HG03045 (cell line): ENCODE measurements around the gene GNPAT.

ENCODE experiments used
- ATAC-seq: cut with Tn5 transposase; IDR thresholded peaks from one replicate; pipeline ENCODE4 v1.9.1; 2021; ENCODE audit warnings: mild to moderate bottlenecking, moderate library complexity; ENCODE audit not compliant: unreplicated experiment

The GNPAT gene

GRCh38 chr1:231313661-231314060 lies 72.6 kb downstream of the GNPAT start:
- ATAC-seq = no peak

GRCh38 chr1:231315887-231316286 lies 74.9 kb downstream of the GNPAT start:
- no peak for ATAC-seq

DNA sequence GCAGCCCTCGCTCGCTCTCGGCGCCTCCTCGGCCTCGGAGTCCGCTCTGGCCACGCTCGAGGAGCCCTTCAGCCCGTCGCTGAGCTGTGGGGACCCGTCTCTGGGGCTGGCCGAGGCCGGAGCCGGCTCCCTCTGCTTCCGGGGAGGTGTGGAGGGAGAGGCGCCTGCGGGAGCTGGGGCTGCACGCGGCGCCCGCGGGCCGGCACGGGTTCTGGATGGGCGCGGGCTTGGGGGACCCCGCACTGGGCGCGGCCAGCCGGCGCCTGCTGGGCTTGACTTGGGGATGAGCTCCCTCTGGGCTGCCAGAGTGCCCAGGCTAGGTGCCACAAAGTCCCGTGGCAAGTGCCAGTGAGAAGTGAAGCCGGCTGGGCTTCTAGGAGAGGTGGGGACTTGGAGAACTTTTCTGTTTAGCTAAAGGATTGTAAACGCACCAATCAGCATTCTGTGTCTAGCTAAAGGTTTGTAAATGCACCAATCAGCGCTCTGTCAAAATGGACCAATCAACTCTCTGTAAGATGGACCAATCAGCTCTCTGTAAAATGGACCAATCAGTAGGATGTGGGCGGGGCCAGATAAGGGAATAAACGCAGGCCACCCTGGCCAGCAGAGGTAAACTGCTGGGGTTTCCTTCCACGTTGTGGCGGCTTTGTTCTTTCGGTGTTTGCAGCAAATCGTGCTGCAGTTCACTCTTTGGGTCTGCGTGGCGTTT lies 76.4 kb downstream of the GNPAT start:
- no peak for ATAC-seq

DNA sequence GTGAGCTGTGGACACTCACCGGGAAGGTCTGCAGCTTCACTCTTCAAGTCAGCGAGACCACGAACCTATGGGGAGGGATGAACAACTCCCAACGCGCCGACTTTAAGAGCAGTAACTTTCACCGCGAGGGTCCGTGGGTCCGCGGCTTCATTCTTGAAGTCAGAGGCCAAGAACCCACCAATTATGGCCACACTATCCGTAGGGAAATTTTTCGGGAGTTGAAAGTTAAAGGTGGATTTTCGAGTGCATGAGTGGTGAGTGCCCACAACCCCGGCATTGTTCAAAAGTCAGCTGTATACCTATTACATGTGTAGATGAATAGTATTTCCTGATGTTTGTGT lies 77.0 kb downstream of the GNPAT start:
- no peak for ATAC-seq

DNA sequence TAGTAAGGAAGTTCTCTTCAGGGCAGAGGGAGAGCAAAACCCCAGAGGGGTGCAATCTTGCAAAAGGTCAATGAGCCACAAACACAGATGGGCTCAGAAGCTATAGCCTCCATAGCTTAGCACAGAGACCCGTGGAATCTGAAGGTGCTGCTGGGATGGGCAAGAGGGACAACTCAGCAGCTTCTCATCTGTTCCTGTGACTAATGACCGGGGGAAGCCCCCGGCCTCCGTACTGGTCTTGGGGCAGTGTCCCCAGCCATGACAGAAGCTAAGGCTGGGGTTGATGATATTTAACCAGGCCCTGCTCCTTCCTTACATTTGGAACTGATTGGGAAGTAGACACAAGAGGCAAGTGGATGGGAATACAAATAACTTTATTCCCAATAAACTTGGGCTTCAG lies 77.6 kb downstream of the GNPAT start:
- ATAC-seq = no peak

DNA sequence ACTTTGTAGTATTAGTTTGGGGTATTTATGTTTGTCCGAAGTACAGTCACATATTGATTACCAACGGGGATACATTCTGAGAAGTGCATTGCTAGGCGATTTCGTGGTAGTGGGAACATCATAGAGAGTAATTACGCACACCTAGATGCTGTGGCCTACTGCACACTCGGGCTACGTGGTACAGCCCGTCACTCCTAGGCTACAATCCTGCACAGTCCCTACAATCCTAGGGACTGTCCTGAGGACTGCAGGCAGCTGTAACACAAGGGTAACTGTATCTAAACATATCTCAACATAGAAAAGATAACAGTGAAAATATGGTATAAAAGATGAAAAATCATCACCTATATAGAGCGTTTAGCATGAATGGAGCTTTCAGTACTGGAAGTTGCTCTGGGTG lies 78.1 kb downstream of the GNPAT start:
- no peak for ATAC-seq

GRCh38 chr1:231322880-231323530 lies 82.0 kb downstream of the GNPAT start:
- ATAC-seq = no peak

DNA sequence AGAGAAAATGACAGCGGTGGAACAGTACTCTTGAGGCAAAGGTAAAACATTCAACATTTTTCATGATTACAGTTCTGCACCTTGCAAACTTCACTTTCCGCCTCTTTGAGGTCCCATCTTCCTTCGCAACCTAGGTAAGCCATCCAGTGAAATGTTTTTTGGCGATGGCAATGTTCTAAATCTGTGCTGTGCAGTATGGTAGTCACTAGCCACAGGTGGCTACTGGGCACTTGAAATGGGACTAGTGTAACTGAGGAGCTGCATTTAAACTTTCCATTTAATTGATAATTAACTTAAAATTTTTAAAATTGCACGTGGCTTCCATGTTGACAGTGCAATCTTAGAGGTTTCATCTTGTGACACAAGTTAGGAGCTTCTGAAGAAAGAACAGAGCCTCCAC lies 83.6 kb downstream of the GNPAT start:
- ATAC-seq = no peak

DNA sequence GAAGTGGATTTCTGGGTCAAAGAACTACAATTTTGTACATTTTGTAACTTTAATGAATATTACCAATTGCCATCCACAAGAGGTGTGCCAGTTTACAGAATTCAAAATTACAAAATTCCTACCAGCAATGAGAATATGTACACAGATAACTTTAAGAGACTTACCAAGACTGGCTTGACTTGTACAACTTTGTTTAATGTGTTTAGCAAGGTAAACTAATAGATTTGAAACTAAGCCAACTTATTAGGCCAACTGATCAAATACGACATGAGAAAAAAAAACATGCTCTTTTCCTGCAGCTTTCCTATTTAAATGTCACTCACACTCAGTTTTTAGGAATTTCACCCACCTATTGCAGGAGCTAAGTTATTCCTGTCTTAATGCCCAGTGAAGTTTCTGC lies 85.2 kb downstream of the GNPAT start:
- no peak for ATAC-seq
